ENCODE data around the gene LRRC1. TPM values are rescaled to one million over a fixed set of nuclear protein-coding genes. Genes with fewer than 3 reads are reported as not detected.

The LRRC1 gene
- polyA plus RNA-seq, 5 donors, result 8.4 to 11.0 (median 9.4) TPM

DNA sequence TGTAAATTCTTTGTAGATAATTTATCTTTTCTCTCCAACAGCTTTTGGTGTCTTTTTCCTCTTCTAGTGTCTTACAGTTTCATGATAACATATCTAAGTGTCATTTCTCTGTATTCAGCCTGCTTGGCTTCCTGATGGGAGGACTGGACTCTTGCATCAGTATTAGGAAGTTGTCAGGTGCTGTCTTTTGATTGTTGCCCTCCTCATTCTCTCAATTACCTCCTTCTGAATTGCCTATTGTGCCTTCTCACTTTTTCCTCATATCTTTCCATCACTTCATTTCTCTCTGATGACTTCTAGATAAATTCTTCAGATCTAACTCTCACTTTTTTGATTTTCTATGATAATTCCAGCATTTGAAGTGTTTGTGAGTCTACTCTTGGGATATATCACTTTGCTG lies 162.0 kb downstream of the LRRC1 start:
- DNase-seq, result no peak

DNA sequence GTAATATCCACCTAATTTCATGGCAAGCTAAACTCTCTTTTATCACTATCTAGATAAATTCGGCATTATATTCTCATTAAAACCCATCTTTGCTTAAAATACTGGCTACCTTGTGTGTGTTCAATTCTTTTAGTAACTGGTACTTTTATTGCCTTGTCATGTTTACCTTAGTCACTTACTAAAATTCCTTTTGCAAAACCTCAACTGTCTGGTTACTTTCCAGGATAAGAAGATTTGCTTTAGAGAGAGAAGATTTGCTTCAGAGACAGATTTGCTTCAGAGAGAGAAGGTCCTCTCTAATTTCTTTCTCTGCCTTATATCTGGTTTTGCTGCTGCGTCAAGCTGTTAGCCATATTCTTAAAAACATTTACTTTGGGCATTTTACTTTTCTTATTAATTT lies 164.9 kb downstream of the LRRC1 start:
- no peak for DNase-seq

DNA sequence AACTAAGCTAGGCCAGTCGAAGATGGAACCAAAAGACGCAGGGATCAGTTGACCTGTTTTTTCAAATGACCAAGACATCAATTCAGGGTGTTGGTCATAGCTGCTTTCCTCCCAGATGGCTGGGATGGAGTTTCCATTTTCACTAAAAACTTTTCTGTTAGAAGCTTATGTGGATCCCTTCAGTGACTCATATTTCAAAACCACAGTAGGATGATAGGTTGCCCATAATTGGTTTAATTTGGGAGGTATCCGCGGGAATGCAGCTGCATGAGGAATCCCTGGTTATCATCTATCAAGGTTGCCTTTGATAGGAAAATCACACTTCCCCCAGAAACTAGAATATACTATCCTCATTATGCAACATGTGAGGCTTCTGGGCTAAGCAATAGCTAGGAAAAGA lies 165.5 kb downstream of the LRRC1 start:
- no peak for DNase-seq

DNA sequence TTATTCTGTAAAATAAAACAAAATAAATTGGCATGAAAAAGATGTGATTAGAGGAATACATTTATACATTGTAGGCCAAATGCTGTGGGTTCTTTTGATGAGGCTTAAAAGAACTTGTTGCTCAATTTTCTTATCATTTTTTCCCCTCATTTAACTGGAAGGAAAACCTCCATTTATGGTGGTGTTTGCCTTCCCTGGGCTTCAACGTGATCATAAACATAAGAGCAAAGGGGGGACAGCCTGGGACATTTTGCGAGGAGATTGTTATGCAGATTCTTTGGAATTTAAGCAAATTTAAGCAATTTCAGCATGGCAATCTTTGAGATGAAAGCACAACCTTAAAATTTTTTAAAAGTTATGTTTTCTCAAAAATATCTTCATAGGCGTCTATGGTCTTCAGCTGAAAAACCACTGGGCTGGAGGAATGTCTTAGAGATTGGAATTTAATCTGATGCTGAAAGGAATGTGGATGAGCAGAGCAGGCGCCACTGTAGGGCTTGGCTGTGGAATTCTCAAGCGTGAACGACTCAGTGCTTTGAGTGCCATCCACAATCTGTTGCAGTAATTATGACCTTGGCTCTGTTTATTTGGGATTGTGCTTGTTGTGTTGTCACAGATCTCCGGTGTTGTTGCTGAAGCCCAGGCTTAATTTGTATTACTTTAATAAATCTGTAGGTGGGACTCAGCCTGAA lies 167.0 kb downstream of the LRRC1 start:
- DNase-seq, result no peak

DNA sequence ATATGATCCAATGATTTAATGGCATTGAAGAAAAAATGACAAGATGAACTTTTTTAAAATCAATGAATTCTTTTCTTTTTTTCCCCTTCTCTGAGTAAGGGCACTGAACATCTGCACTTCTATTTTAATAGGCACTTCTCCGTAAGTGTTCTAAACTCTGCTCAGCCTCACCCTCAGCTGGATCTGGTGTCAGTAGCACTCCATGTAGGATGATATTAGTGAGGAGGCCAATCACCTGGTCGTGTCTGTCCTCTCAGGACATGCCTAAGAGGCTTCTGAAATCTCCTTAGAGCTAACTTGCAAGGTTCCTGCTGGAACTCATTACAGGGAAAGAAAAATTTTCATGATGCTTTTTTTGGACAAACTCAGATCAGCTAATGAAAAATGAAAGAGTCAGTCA lies 167.8 kb downstream of the LRRC1 start:
- DNase-seq, result no peak

DNA sequence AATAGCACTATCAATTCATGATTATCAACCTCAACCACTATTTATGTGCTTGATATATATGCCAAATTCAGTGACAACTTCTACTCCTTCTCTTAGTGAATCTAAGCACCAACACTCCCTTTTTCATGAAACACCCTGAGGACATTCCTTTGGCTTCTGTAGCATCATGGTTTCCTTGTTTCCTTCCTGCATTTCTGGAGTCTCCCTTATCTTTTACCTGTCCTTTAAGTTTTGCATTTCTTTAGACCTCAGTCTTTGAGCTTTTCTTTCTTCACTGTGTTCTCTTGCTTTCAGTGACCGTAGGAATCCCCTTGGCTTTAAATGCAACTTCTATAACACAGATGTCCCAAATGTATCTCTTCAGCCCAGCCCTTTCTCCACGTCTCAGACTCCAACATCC lies 172.6 kb downstream of the LRRC1 start:
- no peak for DNase-seq

Other genes starting within 250 kb of the LRRC1 start
- 10 to 100 TPM; 24.7 to 42.3 (median 39.8) TPM for gene GCLC, start 249.9 kb upstream of the LRRC1 start, polyA plus RNA-seq (ENCODE audit: insufficient read depth in 1 of 5, insufficient read length in 5 of 5, low replicate concordance in 1 of 5)
- 1 to 10 TPM; 1.5 to 2.8 (median 1.9) TPM for gene KLHL31, start 129.2 kb upstream of the LRRC1 start, polyA plus RNA-seq (ENCODE audit: insufficient read depth in 1 of 5, insufficient read length in 5 of 5, low replicate concordance in 1 of 5)